Activated T-cell treated with anti-CD3 and anti-CD28 coated beads for 1 hour (primary cell): ENCODE measurements around the gene HMGB1.
"Not testable (repeated sequence)": the region's sequence is repeated elsewhere in the genome, so short reads cannot be mapped to it uniquely, and the experiment has no call there.

ENCODE experiments used
- DNase-seq: peaks from one replicate; pipeline ENCODE4 v3.0.0-alpha.2; 2020; ENCODE audit warnings: low read depth

HMGB1 gene

DNA sequence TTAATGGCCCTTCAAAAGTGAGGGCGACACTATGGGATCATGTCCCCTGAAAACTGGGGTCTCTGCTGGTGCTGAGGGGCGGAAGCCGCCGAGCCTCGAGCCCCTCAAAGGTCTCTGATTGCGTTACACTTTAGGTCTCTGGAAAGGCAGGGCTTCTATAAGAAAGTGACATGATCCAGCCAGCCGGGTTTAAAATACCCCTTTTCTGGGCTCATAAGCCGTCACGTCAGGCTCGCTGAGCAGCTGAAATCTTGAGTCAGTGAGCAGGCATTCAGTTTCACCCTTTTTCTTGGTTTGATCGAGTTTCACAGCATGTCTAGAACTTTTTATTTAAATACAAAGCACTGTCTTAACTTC, 600 bp upstream of the HMGB1 start:
- DNase-seq, result no peak

DNA sequence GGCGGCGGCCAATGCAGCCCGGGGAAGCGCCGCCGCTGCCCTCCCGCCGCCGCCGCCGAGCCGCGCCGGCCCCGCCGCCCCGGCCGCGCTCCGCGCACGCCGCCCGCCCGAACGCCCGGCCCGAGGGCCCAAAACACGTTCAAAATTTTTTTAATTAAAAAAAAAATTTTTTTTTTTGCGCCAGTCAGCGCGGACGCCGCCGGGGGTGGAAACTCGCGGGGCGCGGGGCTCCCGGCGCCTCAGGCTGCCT, 468 bp downstream of the HMGB1 start:
- DNase-seq, result no peak

DNA sequence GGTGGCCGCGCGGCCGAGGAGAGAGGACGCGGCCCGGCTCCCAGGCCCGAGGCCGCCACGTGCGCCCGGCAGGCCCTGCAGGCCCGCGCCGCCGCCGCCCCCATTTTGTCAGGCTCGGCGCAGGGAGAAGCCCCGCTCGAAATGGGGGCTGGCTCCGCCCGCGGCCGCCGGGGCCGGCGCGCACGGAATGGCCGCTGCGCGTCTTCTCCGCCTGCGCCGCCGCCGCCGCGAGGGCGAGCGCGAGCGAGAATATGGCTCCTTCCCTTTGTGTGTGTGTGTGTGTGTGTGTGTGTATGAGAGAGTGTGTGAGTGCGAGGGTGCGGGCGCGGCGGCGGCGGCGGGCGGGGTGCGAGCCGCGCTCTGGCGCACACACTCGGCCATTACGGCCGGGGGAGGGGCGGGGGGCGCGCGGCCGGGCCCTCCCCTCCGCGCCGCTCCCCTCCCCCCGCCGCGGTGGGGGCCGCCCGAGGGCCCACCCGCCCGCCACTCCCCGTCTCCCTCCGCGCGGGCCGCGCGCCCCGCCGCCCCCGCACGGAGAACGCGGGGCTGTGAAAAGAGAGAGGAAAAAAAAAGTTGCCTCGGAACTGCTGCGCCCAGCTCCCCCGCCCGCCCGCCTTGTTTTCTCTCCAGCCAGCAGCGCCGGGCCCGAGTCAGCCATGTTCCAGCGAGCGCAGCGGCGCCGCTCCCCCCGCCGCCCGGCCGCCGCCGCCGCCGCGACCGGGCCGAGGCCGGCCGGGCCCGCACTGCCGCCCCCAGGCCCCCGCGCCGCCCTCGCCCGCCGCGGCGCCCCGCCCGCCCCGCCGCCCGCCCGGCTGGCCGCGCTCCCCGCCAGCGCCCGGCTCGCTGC, 1.0 kb downstream of the HMGB1 start:
- peak; percentile 66 for DNase-seq

DNA sequence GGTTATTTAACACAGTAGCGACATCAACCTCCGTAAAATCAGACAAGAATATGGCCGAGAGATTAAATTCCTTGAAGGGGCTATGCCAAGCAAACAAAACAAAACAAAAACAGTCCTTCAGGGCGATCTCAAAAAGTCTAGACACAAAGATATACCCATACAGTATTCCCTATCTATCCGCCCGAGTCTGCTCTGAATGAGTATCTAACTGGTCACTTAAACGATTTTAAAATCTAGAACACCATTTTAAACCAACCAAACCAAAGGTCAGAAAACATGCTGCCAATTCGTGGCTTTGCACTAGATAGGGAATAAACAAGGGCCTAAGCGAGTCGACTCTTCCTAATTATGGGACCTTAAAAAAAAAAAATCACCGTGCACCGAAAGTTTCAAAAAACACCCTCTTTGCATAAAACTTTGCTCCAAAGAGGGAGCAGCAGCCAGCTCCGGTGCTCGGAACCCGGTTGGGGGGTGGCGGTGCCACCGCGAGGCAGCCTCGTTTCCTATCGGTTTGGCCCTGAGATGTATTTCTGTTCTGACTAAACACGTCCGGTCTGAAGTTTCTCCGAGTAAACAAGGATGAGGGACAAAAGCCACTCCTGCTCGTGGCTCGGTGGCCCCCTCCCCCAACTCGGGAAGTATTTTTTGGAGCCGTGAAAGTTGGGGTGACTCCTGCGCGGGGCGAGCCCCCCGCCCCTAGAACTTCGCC, 1.8 kb downstream of the HMGB1 start:
- peak; percentile 49 for DNase-seq

DNA sequence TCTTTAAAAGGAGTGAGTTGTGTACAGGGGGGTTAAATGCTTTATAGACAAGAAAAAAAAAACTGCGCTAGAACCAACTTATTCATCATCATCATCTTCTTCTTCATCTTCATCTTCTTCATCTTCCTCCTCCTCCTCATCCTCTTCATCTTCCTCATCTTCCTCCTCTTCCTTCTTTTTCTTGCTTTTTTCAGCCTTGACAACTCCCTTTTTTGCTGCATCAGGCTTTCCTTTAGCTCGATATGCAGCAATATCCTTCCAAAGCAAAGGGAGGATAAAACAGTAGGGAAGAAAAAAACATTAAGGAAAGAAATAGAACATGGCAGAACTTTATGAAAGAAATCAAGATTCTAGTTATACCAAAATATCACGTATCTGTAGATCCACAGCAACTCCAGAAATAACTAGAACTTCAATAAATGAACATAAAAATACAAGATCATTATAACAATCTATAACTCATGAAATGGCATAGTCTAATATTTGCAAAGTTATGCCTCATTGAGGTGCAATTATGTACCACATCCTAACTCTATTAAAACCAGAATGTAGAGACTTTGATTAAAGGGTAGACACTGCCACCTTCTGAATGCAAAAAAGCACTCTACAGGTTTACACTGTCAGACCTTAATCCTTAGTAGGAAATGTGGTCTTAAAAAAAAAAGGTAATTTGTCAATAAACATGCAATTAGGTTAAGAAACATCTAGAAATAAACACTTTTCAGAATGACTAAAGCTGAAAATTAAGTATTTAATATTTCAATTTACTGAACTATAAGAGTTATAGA, 4.3 kb downstream of the HMGB1 start:
- not testable (repeated sequence) for DNase-seq

DNA sequence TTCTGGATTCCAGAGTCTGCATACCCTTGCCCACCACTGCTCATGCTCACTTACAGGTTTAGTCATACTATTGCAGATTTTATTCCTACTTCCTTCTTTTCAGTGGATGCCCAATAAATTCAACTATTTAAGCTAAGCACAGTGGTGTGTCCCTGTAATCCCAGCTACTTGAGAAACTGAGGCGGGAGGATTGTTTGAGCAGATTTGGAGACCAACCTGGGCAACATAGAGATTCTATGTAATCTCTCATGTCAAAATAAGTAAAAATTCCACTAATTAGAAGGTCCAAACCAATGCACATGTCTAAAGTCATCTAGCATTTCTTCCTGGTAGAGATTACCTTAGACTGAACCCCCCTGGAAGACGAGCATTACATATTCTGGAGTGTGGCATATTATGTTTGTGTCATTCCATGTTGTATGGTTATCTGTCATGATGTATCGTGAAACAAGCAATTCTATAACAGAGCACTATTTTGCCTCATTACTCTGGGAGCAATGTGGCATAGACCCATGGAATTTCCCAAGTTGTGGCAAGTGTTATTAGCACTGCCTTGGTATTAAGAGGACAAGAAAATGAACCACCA, 8.3 kb downstream of the HMGB1 start:
- DNase-seq, result no peak

DNA sequence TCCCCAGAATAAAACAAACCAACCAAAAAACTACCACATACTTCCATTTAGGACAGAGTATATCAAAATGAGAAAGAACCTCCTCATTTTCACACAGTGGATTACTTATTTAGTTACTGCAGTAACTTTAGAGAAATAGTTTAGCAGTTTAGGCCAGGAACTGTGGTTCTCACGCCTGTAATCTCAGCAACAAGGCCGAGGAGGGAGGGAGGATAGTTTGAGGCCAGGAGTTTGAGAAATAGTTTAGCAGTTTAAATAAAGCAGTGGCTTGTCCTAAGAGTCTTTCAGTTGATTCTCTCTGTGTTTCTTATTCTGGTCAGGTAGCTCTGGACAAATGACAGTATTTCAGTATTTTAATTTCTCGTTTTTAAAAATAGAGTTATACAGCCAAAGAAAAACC, 9.4 kb downstream of the HMGB1 start:
- DNase-seq, result no peak

DNA sequence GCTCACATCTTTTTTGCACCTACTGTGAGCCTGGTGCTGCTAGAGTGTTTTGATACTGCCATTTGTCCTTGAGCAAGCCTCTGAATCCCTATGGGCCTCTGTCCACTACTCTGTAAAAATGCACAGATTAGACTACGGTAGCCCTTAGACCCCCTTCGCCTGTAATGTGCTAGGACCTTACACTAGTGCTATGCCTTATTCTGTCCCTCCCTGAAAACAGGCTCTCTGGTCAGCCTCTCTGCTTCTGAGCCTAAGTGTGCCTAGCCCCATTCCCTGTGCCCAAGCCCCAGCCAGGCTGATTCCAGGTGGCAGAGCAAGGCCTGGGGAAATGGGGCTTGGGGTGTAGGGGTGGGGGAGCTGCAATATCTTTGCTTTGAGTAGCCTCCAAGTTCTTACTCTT, 10.7 kb downstream of the HMGB1 start:
- DNase-seq, result no peak

DNA sequence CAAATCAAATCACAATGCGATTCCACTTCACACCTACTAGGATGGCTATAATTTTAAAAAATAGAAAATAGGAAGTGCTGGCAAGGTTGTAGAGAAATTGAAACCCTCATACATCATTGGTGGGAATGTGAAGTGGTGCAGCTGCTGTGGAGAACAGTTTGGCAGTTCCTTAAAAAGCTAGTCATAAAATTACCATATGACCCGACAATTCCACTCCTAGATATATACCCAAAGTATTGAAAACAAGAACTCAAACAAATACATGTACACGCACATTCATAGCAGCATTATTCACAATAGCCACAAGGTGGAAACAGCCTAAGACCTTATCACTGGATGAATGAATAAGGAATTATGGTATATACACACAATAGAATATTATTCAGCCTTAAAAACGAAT, 12.0 kb downstream of the HMGB1 start:
- DNase-seq, result no peak

DNA sequence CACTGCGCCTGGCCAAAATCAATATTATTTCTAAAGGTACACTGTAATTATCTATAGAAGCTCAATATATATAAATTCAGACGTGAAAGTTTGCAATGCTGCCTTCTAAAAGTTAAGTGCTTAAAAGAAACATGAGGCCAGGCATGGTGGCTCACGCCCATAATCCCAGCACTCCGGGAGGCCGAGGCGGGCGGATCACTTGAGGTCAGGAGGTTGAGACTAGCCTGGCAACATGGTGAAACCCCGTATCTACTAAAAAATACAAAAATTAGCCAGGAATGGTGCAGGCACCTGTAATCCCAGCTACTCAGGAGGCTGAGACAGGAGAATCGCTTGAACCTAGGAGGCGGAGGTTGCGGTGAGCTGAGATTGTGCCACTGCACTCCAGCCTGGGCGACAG, 14.3 kb downstream of the HMGB1 start:
- DNase-seq, result not testable (repeated sequence)

DNA sequence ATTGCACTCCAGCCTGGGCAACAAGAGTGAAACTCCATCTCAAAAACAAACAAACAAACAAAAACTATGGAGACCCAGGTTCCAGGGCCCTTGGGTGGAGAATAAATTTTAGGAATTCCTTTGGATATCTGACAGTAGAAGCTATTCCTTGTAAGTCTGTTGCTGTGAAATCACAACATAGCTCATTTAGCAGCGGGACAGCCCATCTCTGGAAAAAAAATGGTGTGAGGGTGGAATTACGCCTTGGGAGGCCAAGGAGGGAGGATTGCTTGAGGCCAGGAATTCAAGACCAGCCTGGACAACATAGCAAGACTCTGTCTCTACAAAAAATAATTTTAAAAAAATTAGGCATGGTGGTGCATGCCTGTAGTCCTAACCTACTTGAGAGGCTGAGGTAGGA, 15.7 kb downstream of the HMGB1 start:
- no peak for DNase-seq

DNA sequence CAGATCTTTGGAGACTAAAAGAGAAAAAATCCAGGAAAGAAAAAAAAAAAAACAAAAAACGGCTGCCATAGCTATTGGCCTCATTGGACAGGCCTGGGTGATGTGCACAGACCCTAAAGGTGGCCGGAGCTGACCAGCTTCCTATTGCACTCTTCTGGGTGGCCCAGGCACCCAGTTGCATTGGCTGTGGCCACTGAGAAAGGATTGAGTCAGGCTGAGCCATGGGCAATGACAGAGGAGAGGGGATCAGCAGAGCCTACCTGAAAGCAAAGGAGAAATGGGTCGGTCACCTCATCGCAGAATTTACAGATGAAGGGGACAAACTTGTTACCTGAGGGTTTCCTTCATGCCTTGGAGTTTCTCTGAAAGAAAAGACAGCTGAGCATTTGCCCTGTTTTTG, 17.3 kb downstream of the HMGB1 start:
- DNase-seq, result no peak

DNA sequence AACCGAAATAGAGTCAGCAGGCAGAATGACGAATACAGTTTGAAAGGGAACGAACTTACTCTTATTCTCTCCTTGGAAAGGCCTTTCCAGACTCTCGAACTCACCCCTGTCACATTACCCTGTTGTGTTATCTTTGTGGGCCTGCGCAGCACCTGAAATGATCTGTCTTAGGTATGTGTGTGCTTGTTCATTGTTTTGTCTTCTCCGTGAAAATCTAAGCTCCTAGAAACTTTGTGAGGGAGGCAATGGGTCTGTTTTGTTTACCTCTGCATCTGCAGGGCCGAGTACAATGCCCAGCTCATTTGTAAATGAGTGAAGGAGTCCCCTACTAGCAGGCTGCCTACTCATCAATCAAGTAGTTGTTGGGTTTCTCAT, 19.6 kb downstream of the HMGB1 start:
- DNase-seq, result no peak

DNA sequence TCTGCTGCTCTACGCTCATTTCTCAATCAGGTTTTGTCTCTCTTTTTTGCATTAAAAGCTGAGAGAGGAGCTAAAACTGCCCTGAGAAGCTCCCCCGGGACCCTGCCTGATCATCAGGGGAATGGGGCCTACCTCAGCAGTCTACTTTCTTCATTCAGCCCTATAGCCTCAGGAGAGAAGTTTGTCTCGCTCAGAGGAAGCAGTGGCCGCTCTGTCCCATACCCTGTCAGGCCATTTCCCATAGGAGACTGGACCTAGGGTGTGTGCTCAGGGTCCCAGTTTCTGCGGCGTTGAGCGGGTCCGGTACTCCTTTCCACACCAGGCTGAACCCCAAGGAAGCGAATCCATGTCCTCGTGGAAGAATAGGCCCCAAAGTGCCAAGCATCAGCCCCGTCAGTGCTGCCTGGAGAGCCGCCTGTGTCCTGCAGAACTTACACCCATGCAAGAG, 21.8 kb downstream of the HMGB1 start:
- no peak for DNase-seq

DNA sequence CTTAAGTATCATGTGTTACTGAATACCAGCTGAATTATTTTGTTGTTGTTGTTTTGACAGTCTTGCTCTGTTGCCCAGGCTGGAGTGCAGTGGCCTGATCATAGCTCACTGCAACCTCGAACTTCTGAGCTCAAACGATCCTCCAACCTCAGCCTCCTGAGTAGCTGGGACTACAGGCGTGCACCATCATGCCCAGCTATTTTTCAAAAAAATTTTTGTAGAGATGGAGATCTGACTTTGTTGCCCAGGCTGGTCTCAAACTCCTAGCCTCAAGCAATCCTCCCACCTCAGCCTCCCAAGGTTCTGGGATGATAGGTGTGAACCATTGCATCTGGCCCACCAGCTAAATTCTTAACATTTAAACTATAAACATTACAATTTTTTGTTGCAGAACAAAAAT, 22.2 kb downstream of the HMGB1 start:
- not testable (repeated sequence) for DNase-seq

DNA sequence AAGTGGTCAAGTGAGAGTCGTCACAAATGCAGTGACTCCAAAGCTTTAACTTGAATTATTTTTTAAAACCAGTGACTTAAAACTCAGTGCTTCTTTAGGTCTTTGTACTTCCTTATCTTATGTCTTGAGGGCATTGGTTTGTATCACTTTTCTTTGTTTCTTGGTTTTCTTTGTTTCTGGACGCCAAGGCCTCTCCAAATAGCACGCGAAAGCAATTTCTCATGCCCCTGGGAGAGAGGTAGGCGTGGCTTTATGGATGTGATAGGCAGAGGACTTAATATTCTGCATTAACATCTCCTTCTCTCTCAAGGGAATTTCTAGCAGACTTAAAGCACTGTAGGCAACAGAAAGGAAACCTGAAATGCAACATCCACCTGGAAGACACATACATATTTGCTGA, 22.8 kb downstream of the HMGB1 start:
- no peak for DNase-seq

DNA sequence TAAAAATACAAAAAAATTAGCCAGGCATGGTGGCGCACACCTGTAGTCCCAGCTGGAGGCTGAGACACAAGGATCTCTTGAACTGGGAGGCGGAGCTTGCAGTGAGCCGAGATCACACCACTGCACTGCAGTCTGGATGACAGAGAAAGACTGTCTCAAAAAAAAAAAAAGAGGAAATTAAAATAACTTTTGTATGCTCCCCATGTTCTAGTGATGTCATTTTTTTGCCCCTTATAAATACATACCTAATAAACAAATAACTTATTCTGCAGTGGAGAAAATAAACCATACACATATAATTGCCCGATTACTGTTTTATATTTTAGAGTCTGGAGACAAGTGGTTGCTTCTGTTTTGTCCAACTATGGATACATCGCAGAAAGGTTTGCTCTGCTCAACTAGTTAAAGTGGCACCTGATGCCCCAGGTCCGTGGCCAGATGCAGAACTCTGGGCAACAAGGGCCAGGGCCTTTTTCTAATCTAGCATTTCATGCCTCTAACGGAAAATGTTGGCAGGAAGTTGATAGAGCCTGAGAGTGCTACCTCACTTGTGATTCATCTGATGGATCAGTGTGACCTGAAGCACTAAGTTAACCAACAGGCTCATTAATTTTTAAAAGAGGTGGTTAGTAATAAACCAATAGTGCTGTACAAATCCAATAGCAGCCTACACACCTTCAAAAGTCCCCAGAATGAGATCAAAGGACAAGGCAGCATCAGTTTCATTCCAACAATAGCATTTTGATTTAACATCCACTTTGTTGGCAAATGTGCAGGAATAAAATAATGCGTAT, 24.6 kb downstream of the HMGB1 start:
- no peak for DNase-seq

DNA sequence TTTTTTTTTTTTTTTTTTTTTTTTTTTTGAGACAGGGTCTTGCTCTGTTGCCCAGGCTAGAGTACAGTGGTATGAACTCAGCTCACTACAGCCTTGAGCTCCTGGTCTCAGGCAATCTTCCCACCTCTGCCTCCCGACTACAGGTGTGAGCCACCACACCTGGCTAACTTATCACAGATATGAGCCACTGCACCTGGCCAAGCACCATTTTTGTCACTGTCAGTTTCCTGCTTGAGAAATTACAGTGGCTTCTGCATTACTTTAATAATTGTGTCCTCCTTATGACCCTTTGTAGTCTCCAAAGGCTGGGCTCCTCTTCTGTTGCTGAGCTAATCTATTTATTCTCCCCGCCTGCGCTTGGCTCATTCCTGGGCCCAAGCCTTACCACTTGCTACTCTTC, 27.4 kb downstream of the HMGB1 start:
- no peak for DNase-seq

DNA sequence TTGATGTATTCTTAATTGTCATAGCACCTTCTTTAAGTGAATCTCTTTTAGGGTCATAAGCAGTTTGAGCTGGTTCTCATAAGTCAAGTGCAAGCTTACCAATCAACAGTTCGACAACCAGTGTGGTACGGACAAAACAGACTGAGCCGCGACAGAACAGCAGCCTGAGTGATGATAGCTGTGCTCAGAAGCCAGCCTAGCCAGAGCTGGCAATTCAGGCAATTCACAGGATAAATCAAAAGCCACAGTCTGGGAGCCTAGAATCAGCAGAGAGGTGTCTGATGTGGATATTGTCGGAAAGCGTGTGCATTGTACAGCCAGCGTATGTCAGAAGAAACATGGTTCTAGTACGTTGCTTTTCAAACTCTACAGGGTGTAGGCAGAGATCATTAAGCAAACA, 28.6 kb downstream of the HMGB1 start:
- no peak for DNase-seq

DNA sequence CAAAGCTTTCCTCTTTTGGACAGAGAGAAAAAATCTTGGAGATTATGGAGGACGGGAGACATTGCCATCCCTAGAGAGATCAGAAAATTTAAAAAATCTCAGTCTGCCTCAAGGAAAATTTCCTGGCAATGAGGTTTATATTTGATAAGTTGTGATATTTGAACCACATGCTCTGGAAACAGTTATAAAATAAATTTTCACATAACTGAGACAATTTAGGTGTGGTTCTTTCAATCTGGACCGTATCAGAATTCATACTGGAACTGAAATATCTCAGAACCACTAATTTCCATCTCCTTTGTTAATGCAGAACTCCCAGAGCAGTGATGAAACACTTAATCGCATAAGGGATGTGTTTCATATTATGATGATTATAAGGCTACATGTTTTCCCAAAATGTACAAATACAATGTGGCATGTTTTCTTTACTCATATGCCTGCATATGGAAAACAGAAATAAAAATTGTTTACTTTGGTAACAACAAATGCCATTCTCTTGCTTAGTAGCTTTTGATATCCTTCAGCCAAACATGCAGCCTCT, 29.8 kb downstream of the HMGB1 start:
- DNase-seq, result no peak

DNA sequence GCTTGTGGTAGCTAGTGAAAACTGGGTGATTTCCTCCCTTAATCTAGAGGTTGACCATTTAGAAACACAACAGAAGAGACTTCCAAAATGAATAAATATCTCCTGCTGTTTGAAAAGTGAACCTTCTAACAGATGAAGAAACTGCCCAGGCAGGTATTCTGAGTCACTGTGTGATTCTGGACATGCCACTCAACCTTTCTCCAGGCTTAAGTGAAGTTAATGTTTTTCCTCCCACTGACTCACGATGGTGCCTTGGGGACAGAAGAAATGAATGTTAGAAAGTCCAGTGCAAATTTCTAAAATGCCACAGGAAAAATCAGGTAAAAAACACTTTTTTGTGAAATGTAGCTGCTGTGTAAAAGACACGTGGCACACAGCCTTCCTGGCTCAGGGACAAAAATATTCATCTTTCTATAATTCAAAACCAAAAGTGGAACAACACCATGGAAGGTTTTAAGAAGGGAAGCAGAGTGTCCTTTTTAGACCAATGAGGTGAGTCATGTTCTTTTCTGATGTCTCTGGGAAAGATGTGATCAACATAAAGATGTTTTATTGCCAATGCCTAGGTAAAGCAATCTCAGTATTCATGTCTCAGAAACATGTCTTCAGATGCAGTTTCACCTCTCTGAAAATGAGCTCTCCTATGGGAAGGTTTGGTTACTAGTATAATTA, 34.3 kb downstream of the HMGB1 start:
- DNase-seq, result no peak
